Osteoblast (primary cell): ENCODE data around the gene CRIP2. TPM values are rescaled to one million over a fixed set of nuclear protein-coding genes. Genes with fewer than 3 reads are reported as not detected.

ENCODE experiments used
- DNase-seq: peaks from one replicate; pipeline ENCODE4 v3.0.0; 2011; ENCODE audit warnings: low spot score, mixed read lengths; ENCODE audit not compliant: insufficient read length; ENCODE audit errors: missing footprints
- H2AFZ ChIP-seq: 2 replicates; pipeline ENCODE4 v1.6.0; 2011; ENCODE audit warnings: mild to moderate bottlenecking, low read length
- H3K27ac ChIP-seq: 2 replicates; pipeline ENCODE4 v1.5.1; 2011; ENCODE audit warnings: mild to moderate bottlenecking, low read depth, low read length, moderate library complexity
- H3K27me3 ChIP-seq: 2 replicates; pipeline ENCODE4 v1.6.0; 2012; ENCODE audit warnings: mild to moderate bottlenecking, control low read depth, inconsistent platforms, low read length, moderate library complexity; ENCODE audit not compliant: insufficient read depth
- H3K36me3 ChIP-seq: 2 replicates; pipeline ENCODE4 v1.5.1; 2011; ENCODE audit warnings: mild to moderate bottlenecking, low read length, control low read depth, moderate library complexity; ENCODE audit not compliant: insufficient read depth
- H3K4me1 ChIP-seq: 2 replicates; pipeline ENCODE4 v1.5.1; 2011; ENCODE audit warnings: mild to moderate bottlenecking, low read length, control low read depth, moderate library complexity; ENCODE audit not compliant: insufficient read depth
- H3K4me2 ChIP-seq: 2 replicates; pipeline ENCODE4 v1.6.0; 2011; ENCODE audit warnings: mild to moderate bottlenecking, low read length; ENCODE audit not compliant: insufficient read depth
- H3K4me3 ChIP-seq: fragments of 200-600 bp; sonication (generic); 3 replicates; pipeline ENCODE4 v1.5.1; 2012; ENCODE audit warnings: mild to moderate bottlenecking, low read length, inconsistent platforms; ENCODE audit not compliant: insufficient read depth
- H3K79me2 ChIP-seq: 2 replicates; pipeline ENCODE4 v1.6.0; 2012; ENCODE audit warnings: mild to moderate bottlenecking, low read length, control low read depth, inconsistent platforms; ENCODE audit not compliant: insufficient read depth
- H3K9me3 ChIP-seq: 2 replicates; pipeline ENCODE4 v1.5.1; 2011; ENCODE audit warnings: low read depth, low read length, control low read depth
- H4K20me1 ChIP-seq: 2 replicates; pipeline ENCODE4 v1.6.0; 2012; ENCODE audit warnings: mild to moderate bottlenecking, low read length, control low read depth; ENCODE audit not compliant: insufficient read depth
- total RNA-seq: library from RNA; depleted of rRNA; stranded (reverse); fragments of >200 nt; gene quantifications from 2 replicates; pipeline ENCODE4 v1.2.3, GENCODE V29; 2012
- TF ChIP-seq, protein P1 (sequence below): IDR thresholded peaks from 2 replicates; pipeline ENCODE4 v1.5.1; 2011; ENCODE audit warnings: mild to moderate bottlenecking, low read depth, low read length, moderate library complexity; ENCODE audit errors: extremely low read depth

The CRIP2 gene
- total RNA-seq, 1 donor, result 43.8 TPM

- peak within 1 kb of the TSS; percentile 65 for H3K27ac ChIP-seq
- H3K9me3 ChIP-seq, result no peaks in the 10 kb centered on the region
- H3K4me2 ChIP-seq, result peak within 1 kb of the TSS; percentile 89
- peaks cover 2% of the 10 kb centered on the region for H4K20me1 ChIP-seq
- H3K4me3 ChIP-seq, result peak within 1 kb of the TSS; percentile 77
- no peaks in the 10 kb centered on the region for H3K79me2 ChIP-seq
- H3K36me3 ChIP-seq, result no peaks in the 10 kb centered on the region
- H3K4me1 ChIP-seq, result peaks cover 3% of the 10 kb centered on the region
- peak; percentile 100 for DNase-seq
- H3K27me3 ChIP-seq, result peaks cover 22% of the 10 kb centered on the region
- peak within 1 kb of the TSS; percentile 87 for H2AFZ ChIP-seq
- TF ChIP-seq, protein P1, sequence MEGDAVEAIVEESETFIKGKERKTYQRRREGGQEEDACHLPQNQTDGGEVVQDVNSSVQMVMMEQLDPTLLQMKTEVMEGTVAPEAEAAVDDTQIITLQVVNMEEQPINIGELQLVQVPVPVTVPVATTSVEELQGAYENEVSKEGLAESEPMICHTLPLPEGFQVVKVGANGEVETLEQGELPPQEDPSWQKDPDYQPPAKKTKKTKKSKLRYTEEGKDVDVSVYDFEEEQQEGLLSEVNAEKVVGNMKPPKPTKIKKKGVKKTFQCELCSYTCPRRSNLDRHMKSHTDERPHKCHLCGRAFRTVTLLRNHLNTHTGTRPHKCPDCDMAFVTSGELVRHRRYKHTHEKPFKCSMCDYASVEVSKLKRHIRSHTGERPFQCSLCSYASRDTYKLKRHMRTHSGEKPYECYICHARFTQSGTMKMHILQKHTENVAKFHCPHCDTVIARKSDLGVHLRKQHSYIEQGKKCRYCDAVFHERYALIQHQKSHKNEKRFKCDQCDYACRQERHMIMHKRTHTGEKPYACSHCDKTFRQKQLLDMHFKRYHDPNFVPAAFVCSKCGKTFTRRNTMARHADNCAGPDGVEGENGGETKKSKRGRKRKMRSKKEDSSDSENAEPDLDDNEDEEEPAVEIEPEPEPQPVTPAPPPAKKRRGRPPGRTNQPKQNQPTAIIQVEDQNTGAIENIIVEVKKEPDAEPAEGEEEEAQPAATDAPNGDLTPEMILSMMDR, result peak; percentile 62
These were observed 16.1 kb downstream of the CRIP2 start, which contains the start of gene TEDC1 for GRCh38 chr14:105490572-105491365. Gene TEDC1 (plus strand): TSS chr14:105491246. CDS start chr14:105491376, 130 bp downstream.

- Histone ChIP-seq H3K27me3 (peaks cover 16% of the 10 kb centered on the region), H3K36me3 (no peaks in the 10 kb centered on the region), H3K9me3 (no peaks in the 10 kb centered on the region), H3K4me3 (peak overlapping the region; percentile 77), H4K20me1 (peaks cover 2% of the 10 kb centered on the region), H3K79me2 (no peaks in the 10 kb centered on the region), H2AFZ (peak overlapping the region; percentile 87), H3K4me2 (peak overlapping the region; percentile 89), H3K27ac (no peak overlapping the region), H3K4me1 (peaks cover 3% of the 10 kb centered on the region)
- TF ChIP-seq, protein P1, result no peak
- peak; percentile 96 for DNase-seq
These were observed 16.8 kb downstream of the CRIP2 start for GRCh38 chr14:105491366-105491973.

- no peaks in the 10 kb centered on the region for H3K36me3 ChIP-seq
- TF ChIP-seq, protein P1, result no peak
- H2AFZ ChIP-seq, result no peak overlapping the region
- H3K27ac ChIP-seq, result no peak overlapping the region
- H3K27me3 ChIP-seq, result peaks cover 8% of the 10 kb centered on the region
- peaks cover 3% of the 10 kb centered on the region for H3K4me1 ChIP-seq
- H4K20me1 ChIP-seq, result peaks cover 2% of the 10 kb centered on the region
- peak overlapping the region; percentile 77 for H3K4me3 ChIP-seq
- no peaks in the 10 kb centered on the region for H3K9me3 ChIP-seq
- peak overlapping the region; percentile 89 for H3K4me2 ChIP-seq
- no peaks in the 10 kb centered on the region for H3K79me2 ChIP-seq
- peak; percentile 89 for DNase-seq
These were observed 17.7 kb downstream of the CRIP2 start for GRCh38 chr14:105492031-105492970.
